ENCODE results near the gene GDF10. TPM values are rescaled to one million over a fixed set of nuclear protein-coding genes. Genes with fewer than 3 reads are reported as not detected.

Gene GDF10
- total and polyA plus RNA-seq, 9 of the 15 experiments (the other 6 are each of a cell fraction or from before 2014, with no cell fraction given): 0.03 to 0.20 (median 0.11) TPM; not detected in 6

- DNase-seq (ENCODE audit: extremely low read depth in 1 of 4, low spot score in 3 of 4) (no peak), ATAC-seq (no peak), FAIRE-seq (no peak)
- Histone ChIP-seq H4K20me1 (replicated peaks; ENCODE audit: control insufficient read depth, insufficient read depth, low read length) (no peaks in the 10 kb centered on the region), H3K27me3 (ENCODE audit: control insufficient read depth in 2 of 2, insufficient read depth in 2 of 2, low read length in 2 of 2) (peaks cover 34 to 65% of the 10 kb centered on the region in 2 experiments), H3K9ac (ENCODE audit: insufficient read depth in 1 of 2, low read depth in 2 of 2, low read length in 2 of 2) (no peak overlapping the region), H3K36me3 (ENCODE audit: control insufficient read depth, insufficient read depth, low read length) (no peaks in the 10 kb centered on the region), H3K4me3 (no peak overlapping the region), H3K4me2 (ENCODE audit: insufficient read depth, low read length) (no peak overlapping the region), H3K9me1 (ENCODE audit: control insufficient read depth, insufficient read depth, low read length) (no peaks in the 10 kb centered on the region), H3K4me1 (replicated peaks in 1 of 2; ENCODE audit: control insufficient read depth in 2 of 2, insufficient read depth in 2 of 2, low read length in 2 of 2) (peaks cover 0 to 3% of the 10 kb centered on the region in 2 experiments; a peak in 1 of 5 replicates), H3K9me3 (replicated peaks; ENCODE audit: control insufficient read depth, insufficient read depth, low read depth, low read length) (no peaks in the 10 kb centered on the region), H2AFZ (ENCODE audit: low read depth, low read length) (no peak overlapping the region), H3K27ac (ENCODE audit: extremely low read depth, low read depth, low read length) (no peak overlapping the region), H3K79me2 (ENCODE audit: control insufficient read depth, insufficient read depth, low read length) (no peaks in the 10 kb centered on the region)
- no TSS peak for BruUV-seq (replicated peaks)
- ChIA-PET POLR2A (interaction anchor here (1.1 kb wide), 1 partner anchor 10 kb away, joined by 3 read pairs; no protein-coding TSS in a partner anchor), CTCF (ENCODE audit: low intra/inter-chr PET ratio) (no interaction called here)
- WGBS (ENCODE audit: insufficient coverage, low coverage, missing lambda C conversion rate): 1% methylated on average over 5 of the region's 5 CpGs
- intact Hi-C loops (cut with micrococcal nuclease): no loop called here
- in situ Hi-C loops (cut with MboI): no loop called here
- no peak for TF ChIP-seq CLOCK (CRISPR knock-in tag; IDR thresholded peaks at IDR 0.05; ENCODE audit: borderline replicate concordance)
- TF ChIP-seq ZFPM2 (CRISPR knock-in tag; IDR thresholded peaks at IDR 0.05): no peak
- no peak for TF ChIP-seq CHD7 (IDR thresholded peaks at IDR 0.05; ENCODE audit: low read depth, low read length)
- TF ChIP-seq SPI1 (IDR thresholded peaks at IDR 0.05; ENCODE audit: borderline replicate concordance, low read depth, low read length): no peak
- no peak for TF ChIP-seq ARID1B (IDR thresholded peaks at IDR 0.05)
- no peak for TF ChIP-seq ZNF165 (CRISPR knock-in tag; IDR thresholded peaks at IDR 0.05; ENCODE audit: borderline replicate concordance)
- no peak for TF ChIP-seq EP300 (IDR thresholded peaks at IDR 0.05; ENCODE audit: low read length)
- TF ChIP-seq IFI16 (CRISPR knock-in tag; IDR thresholded peaks at IDR 0.05): no peak
- TF ChIP-seq NR2C2 (CRISPR knock-in tag; IDR thresholded peaks at IDR 0.05): no peak
- TF ChIP-seq NR2C2 (tag; IDR thresholded peaks at IDR 0.05): no peak
Measured at GRCh38 chr10:47295411-47295810, 4.6 kb upstream of the GDF10 start.

All from K562 (cell line).